H1 (cell line): ENCODE results near the gene RB1. TPM values are rescaled to one million over a fixed set of nuclear protein-coding genes. Genes with fewer than 3 reads are reported as not detected.

Experiments used
- CTCF ChIA-PET: fragments of 300-600 bp; sonication (Branson Sonifier 250); formaldehyde crosslinking; loops from one replicate; lab custom pipeline; 2021; ENCODE audit not compliant: partially characterized antibody; lab: Charles Lee
- POLR2A ChIA-PET: fragments of 300-600 bp; sonication (Branson Sonifier 250); formaldehyde crosslinking; loops from one replicate; lab custom pipeline; 2021; ENCODE audit warnings: inconsistent platforms; ENCODE audit not compliant: partially characterized antibody; lab: Charles Lee
- DNase-seq, 2 experiments: peaks; one replicate each; pipeline versions ENCODE4 v3.0.0 to v3.0.0-alpha.2; 2010 to 2022; ENCODE audit warnings: low spot score in 2 of 2, low read depth in 1 of 2, mixed read lengths in 1 of 2
- FAIRE-seq: peaks from 2 replicates; lab custom pipeline; 2011; peaks lifted over from hg19 to GRCh38; lab: Jason Lieb, UNC
- H2AFZ ChIP-seq: 2 replicates; pipeline ENCODE4 v1.8.1; 2012; ENCODE audit warnings: low read length, inconsistent platforms
- H2AK5ac ChIP-seq: 2 replicates; pipeline ENCODE4 v1.6.1; 2013; ENCODE audit warnings: low read depth, low read length
- H2BK120ac ChIP-seq: replicated peaks from 2 replicates; pipeline ENCODE3; 2013; ENCODE audit warnings: low read depth, low read length, inconsistent platforms
- H2BK12ac ChIP-seq: 2 replicates; pipeline ENCODE4 v1.6.1; 2013; ENCODE audit warnings: low read depth, low read length
- H2BK15ac ChIP-seq: 2 replicates; pipeline ENCODE4 v1.6.1; 2013; ENCODE audit warnings: low read length
- H2BK20ac ChIP-seq: 2 replicates; pipeline ENCODE4 v1.6.1; 2013; ENCODE audit warnings: low read length
- H2BK5ac ChIP-seq: 2 replicates; pipeline ENCODE4 v1.6.1; 2013; ENCODE audit warnings: low read depth, low read length
- H3K14ac ChIP-seq: 2 replicates; pipeline ENCODE4 v1.6.1; 2013; ENCODE audit warnings: inconsistent platforms; ENCODE audit not compliant: insufficient read length
- H3K18ac ChIP-seq: 2 replicates; pipeline ENCODE4 v1.6.1; 2013; ENCODE audit warnings: low read length; ENCODE audit errors: extremely low read depth
- H3K23ac ChIP-seq: 2 replicates; pipeline ENCODE4 v1.6.1; 2013; ENCODE audit warnings: inconsistent platforms; ENCODE audit not compliant: insufficient read length
- H3K23me2 ChIP-seq: 2 replicates; pipeline ENCODE4 v1.6.1; 2013; ENCODE audit warnings: low read depth, low read length
- H3K27ac ChIP-seq: 2 replicates; pipeline ENCODE4 v1.6.1; 2011; ENCODE audit warnings: low read depth, low read length, inconsistent platforms
- H3K27me3 ChIP-seq, 4 experiments: replicated peaks in 1 of 4; 1 replicate in 1 of 4; 2 replicates in 3 of 4; pipeline versions ENCODE4 v1.6.1 to v1.8.1; 2011 to 2013; ENCODE audit warnings: low read length in 3 of 4, mild to moderate bottlenecking in 3 of 4, inconsistent platforms in 2 of 4, mixed read lengths in 2 of 4, moderate library complexity in 1 of 4; ENCODE audit not compliant: control insufficient read depth in 3 of 4, insufficient read depth in 3 of 4; ENCODE audit errors: extremely low read depth in 1 of 4
- H3K36me3 ChIP-seq, 4 experiments: 2 replicates each; pipeline versions ENCODE4 v1.6.1 to v1.8.1; 2011 to 2013; ENCODE audit warnings: mild to moderate bottlenecking in 4 of 4, low read length in 3 of 4, moderate library complexity in 2 of 4, control low read depth in 1 of 4, inconsistent platforms in 1 of 4; ENCODE audit not compliant: insufficient read depth in 4 of 4, control insufficient read depth in 2 of 4
- H3K4ac ChIP-seq: replicated peaks from 2 replicates; pipeline ENCODE3; 2013; ENCODE audit warnings: low read length, low read depth, mixed read lengths, inconsistent platforms; ENCODE audit not compliant: insufficient read length
- H3K4me1 ChIP-seq, 4 experiments: replicated peaks in 1 of 4; 1 replicate in 1 of 4; 2 replicates in 3 of 4; pipeline versions ENCODE4 v1.6.1 to v1.8.1; 2011 to 2013; ENCODE audit warnings: low read length in 3 of 4, inconsistent platforms in 2 of 4, mixed read lengths in 1 of 4; ENCODE audit not compliant: insufficient read depth in 4 of 4, control insufficient read depth in 3 of 4
- H3K4me2 ChIP-seq, 2 experiments: 2 replicates each; pipeline versions ENCODE4 v1.6.1 to v1.8.1; 2011 to 2013; ENCODE audit warnings: low read depth in 2 of 2, low read length in 2 of 2, control low read depth in 1 of 2, inconsistent platforms in 1 of 2, mild to moderate bottlenecking in 1 of 2; ENCODE audit not compliant: insufficient read depth in 1 of 2
- H3K4me3 ChIP-seq, 4 experiments: fragments of 200-600, 300-600 bp in 1 of 4; sonication (generic), shearing (Covaris generic), sonication (Bioruptor Twin) in 1 of 4; 2 replicates each; pipeline versions ENCODE4 v1.5.1 to v1.8.1; 2011 to 2016; ENCODE audit warnings: low read length in 4 of 4, low read depth in 3 of 4, control low read depth in 2 of 4, inconsistent platforms in 2 of 4, mild to moderate bottlenecking in 2 of 4, mixed read lengths in 1 of 4, moderate library complexity in 1 of 4; ENCODE audit not compliant: insufficient read depth in 2 of 4; ENCODE audit errors: extremely low read depth in 1 of 4
- H3K56ac ChIP-seq: replicated peaks from 2 replicates; pipeline ENCODE3; 2013; ENCODE audit warnings: low read depth, mild to moderate bottlenecking, mixed read lengths, low read length, inconsistent platforms; ENCODE audit not compliant: insufficient read length
- H3K79me1 ChIP-seq: 2 replicates; pipeline ENCODE4 v1.6.1; 2013; ENCODE audit warnings: low read depth, low read length, control low read depth
- H3K79me2 ChIP-seq, 2 experiments: 2 replicates each; pipeline versions ENCODE4 v1.6.1 to v1.8.1; 2012 to 2013; ENCODE audit warnings: low read length in 2 of 2, mild to moderate bottlenecking in 2 of 2, inconsistent platforms in 1 of 2; ENCODE audit not compliant: insufficient read depth in 2 of 2, control insufficient read depth in 1 of 2
- H3K9ac ChIP-seq, 4 experiments: replicated peaks in 1 of 4; 1 replicate in 1 of 4; 2 replicates in 3 of 4; pipeline versions ENCODE4 v1.6.1 to v1.8.1; 2011 to 2013; ENCODE audit warnings: low read depth in 3 of 4, low read length in 3 of 4, control low read depth in 2 of 4, mild to moderate bottlenecking in 2 of 4, moderate library complexity in 2 of 4, inconsistent platforms in 1 of 4; ENCODE audit errors: extremely low read depth in 1 of 4
- H3K9me3 ChIP-seq, 2 experiments: 2 replicates each; pipeline versions ENCODE4 v1.6.1 to v1.8.1; 2012 to 2013; ENCODE audit warnings: mild to moderate bottlenecking in 2 of 2, moderate library complexity in 2 of 2, control low read depth in 1 of 2, inconsistent platforms in 1 of 2, low read depth in 1 of 2, low read length in 1 of 2, mixed read lengths in 1 of 2; ENCODE audit not compliant: insufficient read depth in 2 of 2
- H4K20me1 ChIP-seq, 2 experiments: replicated peaks in 1 of 2; 2 replicates each; pipeline versions ENCODE3 to v1.8.1; 2011 to 2013; ENCODE audit warnings: inconsistent platforms in 2 of 2, low read length in 2 of 2, mild to moderate bottlenecking in 1 of 2; ENCODE audit not compliant: insufficient read depth in 2 of 2, control insufficient read depth in 1 of 2
- H4K5ac ChIP-seq: 2 replicates; pipeline ENCODE4 v1.6.1; 2013; ENCODE audit warnings: low read length, low read depth, mixed read lengths, inconsistent platforms; ENCODE audit not compliant: insufficient read length
- H4K8ac ChIP-seq: 2 replicates; pipeline ENCODE4 v1.8.0; 2013; ENCODE audit warnings: mild to moderate bottlenecking, moderate library complexity, low read length, inconsistent platforms; ENCODE audit not compliant: insufficient read depth; ENCODE audit errors: extremely low read depth
- H4K91ac ChIP-seq: replicated peaks from 2 replicates; pipeline ENCODE3; 2013; ENCODE audit warnings: low read length, mixed read lengths, inconsistent platforms; ENCODE audit not compliant: insufficient read length
- BCL11A ChIP-seq, 2 experiments: IDR thresholded peaks; one replicate each; pipeline ENCODE4 v1.6.1; 2011; ENCODE audit warnings: low read depth in 2 of 2, low read length in 2 of 2, mild to moderate bottlenecking in 2 of 2
- CHD1 ChIP-seq: IDR thresholded peaks from 2 replicates; pipeline ENCODE4 v1.6.1; 2012; ENCODE audit warnings: low read depth, low read length, improper control_type of control experiment
- EGR1 ChIP-seq: IDR thresholded peaks from 2 replicates; pipeline ENCODE4 v1.6.1; 2011; ENCODE audit warnings: low read depth, low read length, borderline replicate concordance
- EZH2 ChIP-seq: fragments of 200-600 bp; sonication (generic); IDR thresholded peaks from 2 replicates; pipeline ENCODE4 v1.7.1; 2012; ENCODE audit warnings: low read depth, mild to moderate bottlenecking, moderate library complexity, low read length, inconsistent platforms; ENCODE audit not compliant: severe bottlenecking
- HDAC6 ChIP-seq: IDR thresholded peaks from one replicate; pipeline ENCODE4 v1.7.1; 2012; ENCODE audit warnings: low read depth, mild to moderate bottlenecking, inconsistent platforms, low read length, moderate library complexity
- MAX ChIP-seq: IDR thresholded peaks from 2 replicates; pipeline ENCODE4 v1.6.1; 2012; ENCODE audit warnings: inconsistent platforms
- POLR2AphosphoS5 ChIP-seq: IDR thresholded peaks from 2 replicates; pipeline ENCODE4 v1.6.1; 2011; ENCODE audit warnings: low read depth, low read length
- RAD21 ChIP-seq, 2 experiments: IDR thresholded peaks in 1 of 2; conservative IDR thresholded peaks in 1 of 2; 2 replicates each; pipeline ENCODE4 v1.6.1; 2011; ENCODE audit warnings: low read depth in 2 of 2, low read length in 2 of 2, improper control_type of control experiment in 1 of 2, inconsistent platforms in 1 of 2, mild to moderate bottlenecking in 1 of 2, moderate library complexity in 1 of 2
- RFX5 ChIP-seq: IDR thresholded peaks from 2 replicates; pipeline ENCODE4 v1.6.1; 2011; ENCODE audit warnings: low read depth, low read length, improper control_type of control experiment, borderline replicate concordance
- SP2 ChIP-seq: IDR thresholded peaks from 2 replicates; pipeline ENCODE4 v1.6.1; 2012; ENCODE audit warnings: mild to moderate bottlenecking, low read length, inconsistent platforms
- SP4 ChIP-seq: IDR thresholded peaks from 2 replicates; pipeline ENCODE4 v1.6.1; 2012; ENCODE audit warnings: low read length, inconsistent platforms
- TEAD4 ChIP-seq: IDR thresholded peaks from 2 replicates; pipeline ENCODE4 v1.6.1; 2012; ENCODE audit warnings: low read depth, low read length, inconsistent platforms, mixed read lengths
- YY1 ChIP-seq: IDR thresholded peaks from 2 replicates; pipeline ENCODE4 v1.6.1; 2011; ENCODE audit warnings: low read depth, mild to moderate bottlenecking, low read length
- polyA plus RNA-seq, 7 experiments: library from polyadenylated mRNA; depleted of rRNA in 3 of 7; stranded (reverse) in 5 of 7; unstranded in 2 of 7; fragments of >200 nt in 5 of 7; fragments of 200-250 nt in 2 of 7; gene quantifications; 1 replicate in 5 of 7; 2 replicates in 1 of 7; 4 replicates in 1 of 7; pipeline versions ENCODE4 v1.2.1 to v1.2.3, GENCODE V29; 2011 to 2013; ENCODE audit warnings: missing spikeins in 2 of 7, mixed read lengths in 2 of 7
- total RNA-seq: library from RNA; stranded (reverse); fragmentation: NEBNext Ultra II Directional; extraction: Animal tissue kit (Norgen Biotek cat#: 25700); gene quantifications from 2 replicates; pipeline ENCODE4 v1.2.1, GENCODE V29; 2021

The RB1 gene
- total and polyA plus RNA-seq, 2 of the 8 experiments (the other 6 are each of a cell fraction or from before 2014, with no cell fraction given): 4.1 to 17.5 TPM

DNA sequence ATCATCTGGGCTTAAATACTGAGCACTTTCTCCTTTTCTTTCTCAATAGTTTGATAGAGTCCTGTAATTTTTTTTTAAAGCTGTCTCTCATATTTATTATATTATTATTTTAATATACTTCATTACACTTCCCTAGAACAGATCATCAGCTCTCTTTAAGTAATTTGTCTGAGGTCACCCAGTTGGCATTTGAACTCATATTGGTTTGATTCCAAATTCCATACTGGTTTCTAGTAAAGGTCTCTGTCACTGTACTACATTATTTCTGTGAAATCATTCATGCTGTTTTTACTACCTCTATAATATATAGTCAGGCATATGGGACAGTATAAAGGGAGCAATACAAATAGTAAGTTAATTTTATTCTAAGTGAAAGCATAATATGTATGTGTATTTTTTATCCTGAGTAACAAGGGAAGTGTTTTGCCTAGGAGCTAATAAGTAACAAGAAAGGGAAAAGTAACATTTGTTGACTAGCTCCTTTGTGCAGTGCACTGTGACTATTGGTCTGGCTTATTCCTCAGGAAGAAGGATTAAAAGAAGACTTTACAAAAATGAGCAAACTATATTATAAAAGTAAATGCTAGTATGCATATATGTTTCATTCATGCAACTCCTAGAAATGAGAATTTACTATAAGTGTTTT lies 95.0 kb downstream of the RB1 start:
- H2BK12ac ChIP-seq: no peak overlapping the region
- H4K8ac ChIP-seq: no peak overlapping the region
- no peak overlapping the region for H2AK5ac ChIP-seq
- DNase-seq (no peak), FAIRE-seq (no peak)
- H3K27ac ChIP-seq: no peak overlapping the region
- no peak overlapping the region for H3K4me3 ChIP-seq
- no peaks in the 10 kb centered on the region for H3K9me3 ChIP-seq
- CTCF ChIA-PET: interaction anchor here (0.6 to 1.9 kb wide), 3 partner anchors 106 to 350 kb away, joined by 3 to 4 read pairs (median 3); no protein-coding TSS in a partner anchor
- H2BK15ac ChIP-seq: no peak overlapping the region
- H3K79me2 ChIP-seq: no peaks in the 10 kb centered on the region
- no peak overlapping the region for H2BK5ac ChIP-seq
- H3K14ac ChIP-seq: no peak overlapping the region
- POLR2A ChIA-PET: interaction anchor here (1.9 kb wide), 1 partner anchor 9 kb away, joined by 4 read pairs; no protein-coding TSS in a partner anchor
- no peak overlapping the region for H2AFZ ChIP-seq
- no peak overlapping the region for H4K91ac ChIP-seq
- H4K5ac ChIP-seq: no peak overlapping the region
- no peaks in the 10 kb centered on the region for H3K36me3 ChIP-seq
- no peak overlapping the region for H3K4me2 ChIP-seq
- H3K27me3 ChIP-seq: no peaks in the 10 kb centered on the region
- H3K4ac ChIP-seq: no peak overlapping the region
- H3K56ac ChIP-seq: no peak overlapping the region
- no peaks in the 10 kb centered on the region for H3K23me2 ChIP-seq
- H3K4me1 ChIP-seq: no peaks in the 10 kb centered on the region
- H3K18ac ChIP-seq: no peak overlapping the region
- H4K20me1 ChIP-seq: no peaks in the 10 kb centered on the region
- no peaks in the 10 kb centered on the region for H3K79me1 ChIP-seq
- H2BK120ac ChIP-seq: no peak overlapping the region
- no peak overlapping the region for H3K23ac ChIP-seq
- no peak overlapping the region for H3K9ac ChIP-seq
- TF ChIP-seq YY1 (no peak), HDAC6 (no peak), RFX5 (no peak), TEAD4 (no peak), BCL11A (IDR thresholded peaks at IDR 0.05; ENCODE audit: low read depth in 2 of 2, low read length in 2 of 2) (no peak), MAX (no peak), SP2 (no peak), EGR1 (no peak), SP4 (no peak), POLR2AphosphoS5 (no peak), EZH2 (no peak), CHD1 (no peak), RAD21 (IDR thresholded peaks at IDR 0.05 in 1 of 2, conservative IDR thresholded peaks at IDR 0.05 in 1 of 2; ENCODE audit: low read depth in 2 of 2, low read length in 2 of 2) (no peak)
- no peak overlapping the region for H2BK20ac ChIP-seq
